ENCODE data around the gene PARD3. TPM values are rescaled to one million over a fixed set of nuclear protein-coding genes. Genes with fewer than 3 reads are reported as not detected.
"Not testable (repeated sequence)": the region's sequence is repeated elsewhere in the genome, so short reads cannot be mapped to it uniquely, and the experiment has no call there.

Gene PARD3
- total RNA-seq, 1 experiment from 2014 or later: 29.7 TPM

DNA sequence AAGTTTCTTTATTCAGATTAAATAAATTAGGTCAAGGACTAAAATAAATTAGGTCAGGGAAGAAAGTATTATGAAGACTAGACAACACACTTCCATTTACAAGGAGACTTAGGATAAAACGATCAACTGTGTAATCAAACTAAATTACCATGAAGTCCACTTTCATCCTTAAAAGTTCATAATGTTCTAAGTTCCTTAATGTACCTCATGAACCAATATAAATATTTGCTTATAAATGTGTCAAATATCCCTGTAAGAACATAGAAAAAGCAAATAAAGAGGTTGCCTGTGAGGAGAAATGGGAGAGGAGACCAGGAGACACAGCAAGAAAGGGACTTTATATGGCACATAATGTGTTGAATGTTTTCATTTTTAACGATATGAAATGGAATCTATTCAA, 345.6 kb downstream of the PARD3 start:
- DNase-seq (ENCODE audit: low read depth): no peak

GRCh38 chr10:34467902-34468301, 347.2 kb downstream of the PARD3 start:
- no peak for DNase-seq (ENCODE audit: low read depth)

DNA sequence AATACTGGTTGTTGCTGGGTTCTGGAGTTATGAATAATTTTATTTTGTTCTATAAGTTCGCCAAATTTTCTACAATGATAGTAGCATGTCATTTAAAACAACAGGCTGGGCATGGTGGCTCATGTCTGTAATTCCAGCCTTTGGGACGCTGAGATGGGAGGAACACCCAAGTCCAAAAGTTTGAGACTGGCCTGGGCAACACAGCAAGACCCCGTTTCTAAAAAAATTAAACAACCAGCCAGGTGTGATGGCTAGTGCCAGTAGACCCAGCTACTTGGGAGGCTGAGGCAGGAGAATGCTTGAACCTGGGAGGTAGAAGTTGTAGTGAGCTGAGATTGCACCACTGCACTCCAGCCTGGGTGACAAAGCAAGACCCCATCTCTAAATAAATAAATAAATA, 347.7 kb downstream of the PARD3 start:
- DNase-seq (ENCODE audit: low read depth): no peak

DNA sequence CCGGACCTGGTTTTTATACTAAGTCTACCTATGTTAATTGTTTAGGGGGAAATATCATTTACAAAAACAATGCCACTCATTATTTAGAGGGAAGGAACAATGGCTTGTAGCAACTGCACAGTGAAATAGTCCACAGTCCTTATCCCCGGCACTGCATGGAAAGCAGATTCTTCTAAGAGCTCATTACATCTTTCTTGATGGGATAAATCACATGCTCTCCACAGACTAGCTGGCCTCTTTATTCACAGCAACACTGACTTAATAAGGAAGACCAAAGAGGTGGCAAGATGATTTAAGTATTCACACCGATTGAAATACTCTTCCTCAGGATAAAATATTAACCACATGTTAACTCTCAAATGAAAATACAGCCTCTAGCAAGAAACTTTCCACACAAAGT, 349.4 kb downstream of the PARD3 start:
- no peak for DNase-seq (ENCODE audit: low read depth)

DNA sequence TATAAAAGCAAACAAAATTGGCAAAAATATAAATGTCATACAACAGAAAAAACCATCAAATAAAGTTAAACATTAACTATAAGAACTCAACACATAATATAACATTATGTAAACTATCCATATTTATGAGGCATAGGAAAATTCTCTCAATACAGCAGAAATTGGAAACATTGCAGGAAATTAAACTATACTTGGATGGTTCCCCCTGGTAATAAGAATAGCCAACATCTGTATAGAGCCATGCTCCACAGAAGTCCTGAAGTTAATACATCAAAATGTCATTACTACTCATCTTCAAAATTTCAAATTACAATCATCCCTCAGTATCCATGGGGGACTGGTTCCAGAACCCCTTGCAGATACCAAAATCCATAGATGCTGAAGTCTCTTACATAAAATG, 350.5 kb downstream of the PARD3 start:
- no peak for DNase-seq (ENCODE audit: low read depth)

DNA sequence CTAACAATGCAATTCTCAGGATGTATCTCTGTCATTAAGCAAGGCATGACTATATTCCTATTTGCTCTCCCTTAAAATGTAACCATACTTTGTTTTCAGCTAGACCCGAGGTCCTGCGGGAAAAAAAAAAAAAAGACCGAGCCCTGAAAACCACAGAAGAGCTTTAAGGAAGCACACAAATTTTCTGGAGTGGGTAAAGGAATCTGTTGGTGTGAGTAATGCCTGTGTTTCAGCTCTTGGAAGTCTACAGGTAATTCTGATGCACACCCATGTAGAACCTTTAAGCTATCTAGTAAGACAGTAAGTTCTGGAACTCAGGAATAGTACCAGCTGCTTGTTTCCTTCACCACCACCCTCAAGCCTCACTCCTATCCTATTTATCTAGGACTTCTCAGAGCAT, 351.1 kb downstream of the PARD3 start:
- DNase-seq (ENCODE audit: low read depth): no peak

- DNase-seq (ENCODE audit: low read depth): no peak
These were observed 352.1 kb downstream of the PARD3 start for GRCh38 chr10:34462993-34463392.

GRCh38 chr10:34462056-34462455, 353.0 kb downstream of the PARD3 start:
- no peak for DNase-seq (ENCODE audit: low read depth)

- no peak for DNase-seq (ENCODE audit: low read depth)
These were observed 360.4 kb downstream of the PARD3 start for GRCh38 chr10:34454590-34455261.

DNA sequence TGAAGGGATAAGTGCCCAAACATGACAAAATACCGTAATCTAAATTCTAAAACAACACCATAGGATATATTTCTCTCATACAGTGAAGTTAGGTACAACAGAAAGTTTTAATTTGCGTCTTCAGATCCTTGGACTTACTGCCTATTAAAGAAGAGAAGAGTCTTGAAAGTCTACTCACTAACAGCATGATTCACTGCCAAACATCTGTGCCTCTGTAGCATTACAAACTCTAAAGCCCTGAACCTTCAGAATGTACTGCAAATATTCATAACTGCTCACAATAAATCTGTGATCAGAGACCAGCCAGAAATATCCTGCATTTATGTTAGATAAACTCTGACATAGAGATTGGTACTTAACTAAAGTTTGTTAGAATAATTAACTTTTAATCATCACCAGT, 365.3 kb downstream of the PARD3 start:
- no peak for DNase-seq (ENCODE audit: low read depth)

DNA sequence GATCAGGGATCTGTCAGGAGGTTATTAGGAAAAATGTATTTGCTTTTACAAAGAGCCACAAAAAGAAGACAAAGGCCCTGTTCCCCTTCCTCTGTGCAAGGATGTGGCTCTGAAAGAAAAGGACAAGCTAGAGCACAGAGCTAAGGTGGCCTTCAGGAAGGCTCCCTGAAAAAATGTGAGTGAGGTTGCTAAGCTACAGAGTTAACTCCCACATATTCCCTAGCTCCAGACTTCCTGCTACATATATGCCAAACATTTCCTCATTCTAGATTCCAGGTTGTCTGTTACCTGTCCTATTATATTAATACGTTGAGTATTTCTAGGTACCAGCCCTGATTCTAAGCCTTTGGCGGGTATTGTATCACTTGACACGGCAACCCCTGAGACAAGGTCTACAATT, 369.0 kb downstream of the PARD3 start:
- DNase-seq (ENCODE audit: low read depth): no peak

DNA sequence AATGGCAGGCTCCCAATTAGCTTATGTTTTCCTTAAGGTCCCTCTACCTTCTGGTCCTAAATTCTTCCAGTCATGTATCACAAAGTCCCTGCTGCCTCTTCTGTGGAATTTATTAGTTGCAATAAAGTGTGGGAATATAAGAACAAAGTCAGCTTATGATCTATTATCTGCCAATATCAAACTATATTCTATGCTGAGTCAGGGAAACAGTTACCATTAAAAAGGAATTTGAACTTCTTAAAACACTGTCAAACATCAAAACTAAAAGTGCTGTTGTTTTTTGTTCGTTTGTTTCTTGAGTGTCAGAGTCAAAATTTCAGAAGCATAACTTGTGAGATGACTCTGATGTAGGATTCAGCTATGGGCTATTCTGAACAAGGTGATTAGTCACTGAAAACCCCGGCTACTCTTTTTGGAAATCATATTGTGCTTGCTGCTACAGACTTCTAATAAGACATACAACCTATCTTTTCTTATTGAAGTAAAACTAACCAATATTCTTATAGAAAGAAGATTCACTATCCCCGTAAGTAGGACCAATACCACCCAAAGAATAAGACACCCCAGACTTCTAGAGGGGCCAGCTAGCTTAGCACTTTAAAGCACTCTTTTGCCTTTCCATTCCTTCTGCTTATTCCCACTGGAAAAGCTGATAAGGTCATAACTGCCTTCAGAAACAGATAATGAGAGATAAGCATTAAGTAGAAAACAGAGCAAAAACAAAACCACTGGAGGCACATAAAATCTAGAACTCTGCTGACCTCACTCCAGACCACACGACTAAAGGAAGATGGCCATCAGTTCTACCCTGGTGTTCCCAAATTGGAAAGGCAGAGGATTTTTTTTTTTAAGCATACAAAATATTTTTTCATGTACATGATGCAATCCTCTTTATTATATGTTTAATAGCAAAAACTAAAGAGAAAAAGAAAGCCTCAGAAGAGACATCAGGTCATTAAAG, 370.6 kb downstream of the PARD3 start:
- DNase-seq (ENCODE audit: low read depth): no peak

GRCh38 chr10:34439386-34439785, 375.7 kb downstream of the PARD3 start:
- not testable (repeated sequence) for DNase-seq (ENCODE audit: low read depth)

GRCh38 chr10:34438741-34439140, 376.4 kb downstream of the PARD3 start:
- no peak for DNase-seq (ENCODE audit: low read depth)

DNA sequence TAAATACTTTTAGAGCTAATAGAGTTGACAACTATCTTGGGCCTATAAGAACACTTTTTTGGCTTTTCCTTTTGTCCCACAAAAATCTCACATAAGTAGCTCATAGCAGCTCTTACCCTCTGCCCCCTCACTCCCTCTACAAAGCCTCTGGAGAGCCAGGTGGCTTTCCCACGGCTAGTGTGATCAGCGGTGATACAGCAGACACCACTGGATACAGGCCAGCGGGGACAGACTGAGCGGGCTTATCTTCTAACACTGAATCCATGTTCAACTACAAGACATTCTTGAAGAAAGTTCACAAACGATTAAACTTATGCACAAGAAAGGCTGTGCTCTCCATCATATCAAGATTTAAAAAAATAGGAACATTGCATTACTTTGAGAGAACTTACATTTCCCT, 377.2 kb downstream of the PARD3 start:
- no peak for DNase-seq (ENCODE audit: low read depth)

DNA sequence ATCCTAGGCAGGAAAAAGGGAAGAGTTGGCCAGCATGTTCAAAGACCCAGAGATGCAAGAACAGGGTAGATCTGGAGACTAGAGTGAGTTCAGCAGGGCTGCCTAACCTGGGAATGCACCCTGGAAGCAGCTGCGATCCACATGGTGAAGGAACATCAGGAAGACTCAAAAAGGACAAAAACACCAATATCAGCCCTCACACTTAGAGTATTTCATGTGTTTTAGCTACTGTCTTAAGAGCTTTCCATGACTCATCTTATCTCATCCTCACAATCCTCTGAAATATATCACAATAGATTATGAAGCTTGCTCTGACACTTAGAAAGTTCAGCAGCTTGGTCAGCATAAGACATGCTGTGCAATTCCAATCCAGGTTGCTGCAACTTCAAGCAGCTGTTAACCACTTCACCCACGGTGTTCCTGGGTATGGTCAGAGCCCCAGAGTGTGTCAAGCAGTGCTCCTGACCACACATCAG, 380.9 kb downstream of the PARD3 start:
- DNase-seq (ENCODE audit: low read depth): no peak

- DNase-seq (ENCODE audit: low read depth): no peak
These were observed 381.6 kb downstream of the PARD3 start for GRCh38 chr10:34433241-34434076.

DNA sequence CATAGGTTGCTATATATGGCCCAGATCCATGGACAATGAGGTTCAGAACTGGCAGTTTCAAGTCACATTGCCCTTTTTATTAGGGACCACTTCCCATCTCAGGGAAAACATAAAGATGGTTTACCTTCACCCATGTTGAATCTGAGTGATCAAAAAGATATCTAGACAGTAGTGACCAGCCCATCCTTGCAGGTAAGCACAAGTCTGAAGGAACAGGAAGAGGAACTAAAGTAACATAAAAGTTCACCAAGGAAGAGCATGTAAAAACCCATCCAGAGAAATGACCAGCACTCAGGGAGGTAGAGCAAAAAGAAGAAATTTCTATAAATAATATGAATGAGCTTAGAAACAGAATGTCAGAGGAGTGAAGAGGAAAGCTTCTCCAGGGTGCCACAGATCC, 382.5 kb downstream of the PARD3 start:
- no peak for DNase-seq (ENCODE audit: low read depth)

GRCh38 chr10:34430685-34431084, 384.4 kb downstream of the PARD3 start:
- no peak for DNase-seq (ENCODE audit: low read depth)

DNA sequence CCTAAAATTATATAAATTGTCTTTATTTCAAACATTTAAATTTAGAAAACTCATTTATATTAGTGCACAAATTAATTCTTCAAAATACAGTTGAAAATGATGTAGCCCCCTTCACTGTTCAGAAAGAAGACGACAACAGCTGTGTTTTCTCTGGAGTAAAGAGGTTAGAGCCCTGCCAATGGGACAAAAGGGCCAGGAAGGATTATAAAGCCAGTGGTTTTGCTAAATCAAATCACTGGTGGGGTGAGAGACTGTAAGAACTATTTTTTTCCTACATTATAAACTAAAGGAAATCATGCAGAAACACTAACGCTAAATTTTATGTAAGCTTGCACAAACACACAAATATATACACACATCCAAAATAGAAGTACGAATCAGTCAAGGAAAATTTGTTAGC, 386.6 kb downstream of the PARD3 start:
- no peak for DNase-seq (ENCODE audit: low read depth)

- DNase-seq (ENCODE audit: low read depth): no peak
These were observed 387.2 kb downstream of the PARD3 start for GRCh38 chr10:34427911-34428216.

All from Daoy (cell line).